HCT116 (cell line): ENCODE measurements around the gene EVPLL. TPM values are rescaled to one million over a fixed set of nuclear protein-coding genes. Genes with fewer than 3 reads are reported as not detected.
"Not testable (repeated sequence)": the region's sequence is repeated elsewhere in the genome, so short reads cannot be mapped to it uniquely, and the experiment has no call there.

Experiments used
- ATAC-seq: fragments of 200-7000 bp; cut with Tn5 transposase; 2 replicates; pipeline ENCODE4 v1.9.1; 2020; ENCODE audit warnings: mild to moderate bottlenecking, moderate library complexity
- BruUV-seq: library from RNA; stranded (reverse); fragments of 400-500 nt; replicated peaks from 2 replicates; lab custom pipeline; 2021; lab: Mats Ljungman, UMichigan
- CTCF ChIA-PET: fragments of 300-600 bp; sonication (Branson Sonifier 250); formaldehyde crosslinking; loops from one replicate; lab custom pipeline; 2021; ENCODE audit warnings: antibody characterized with exemption; lab: Charles Lee
- POLR2A ChIA-PET: fragments of 300-600, 350-600 bp; sonication (Branson Sonifier 250); formaldehyde crosslinking; loops from one replicate; lab custom pipeline; 2021; ENCODE audit warnings: antibody characterized with exemption; lab: Charles Lee
- RAD21 ChIA-PET, 2 experiments: fragments of 300-600 bp; sonication (Branson Sonifier 250); formaldehyde crosslinking; loops; one replicate each; lab custom pipeline; 2023; ENCODE audit warnings: low total read pairs in 2 of 2; ENCODE audit not compliant: uncharacterized antibody in 2 of 2, unreplicated experiment in 2 of 2, low non-redundant PET in 1 of 2; lab: Charles Lee
- DNase-seq: peaks from one replicate; pipeline ENCODE4 v3.0.0-alpha.2; 2010; ENCODE audit warnings: low read depth, low spot score
- H2AFZ ChIP-seq: fragments of 200-600 bp; shearing (Covaris generic), sonication (generic); 2 replicates; pipeline ENCODE4 v1.6.1; 2017; ENCODE audit warnings: low read depth, mixed run types, mixed read lengths, antibody characterized with exemption, low read length; ENCODE audit not compliant: poor library complexity, severe bottlenecking
- H3K27ac ChIP-seq: 2 replicates; pipeline ENCODE4 v1.5.1; 2012; ENCODE audit warnings: low read depth, low read length
- H3K27me3 ChIP-seq: fragments of 200-600 bp; sonication (generic); 2 replicates; pipeline ENCODE4 v1.6.1; 2016; ENCODE audit warnings: mixed run types, low read length, mixed read lengths; ENCODE audit not compliant: insufficient read depth
- H3K36me3 ChIP-seq, 2 experiments: fragments of 200-500 bp in 1 of 2; fragments of 200-600 bp in 1 of 2; sonication (Bioruptor generic) in 1 of 2; sonication (generic) in 1 of 2; 2 replicates each; pipeline versions ENCODE4 v1.5.1 to v1.6.1; 2014 to 2016; ENCODE audit warnings: low read length in 2 of 2, inconsistent platforms in 1 of 2, mixed read lengths in 1 of 2, mixed run types in 1 of 2; ENCODE audit not compliant: insufficient read depth in 2 of 2, control insufficient read depth in 1 of 2
- H3K4me1 ChIP-seq, 2 experiments: fragments of 200-600 bp in 1 of 2; sonication (generic) in 1 of 2; 2 replicates each; pipeline versions ENCODE4 v1.5.1 to v1.6.1; 2012 to 2017; ENCODE audit warnings: low read length in 2 of 2, inconsistent platforms in 1 of 2, mild to moderate bottlenecking in 1 of 2, mixed read lengths in 1 of 2, mixed run types in 1 of 2, moderate library complexity in 1 of 2; ENCODE audit not compliant: insufficient read depth in 2 of 2, control insufficient read depth in 1 of 2
- H3K4me2 ChIP-seq: fragments of 200-600 bp; sonication (generic); 2 replicates; pipeline ENCODE4 v1.6.1; 2017; ENCODE audit warnings: mixed run types, low read length, mixed read lengths
- H3K4me3 ChIP-seq, 2 experiments: fragments of 200-600 bp in 1 of 2; sonication (generic) in 1 of 2; replicated peaks in 1 of 2; 2 replicates each; pipeline ENCODE4 v1.5.1; 2011 to 2016; ENCODE audit warnings: low read length in 2 of 2, control low read depth in 1 of 2, low read depth in 1 of 2, mild to moderate bottlenecking in 1 of 2, mixed read lengths in 1 of 2, mixed run types in 1 of 2
- H3K79me2 ChIP-seq: fragments of 200-600 bp; sonication (generic); 2 replicates; pipeline ENCODE4 v1.6.1; 2017; ENCODE audit warnings: mild to moderate bottlenecking, mixed run types, low read length, moderate library complexity, mixed read lengths; ENCODE audit not compliant: insufficient read depth
- H3K9ac ChIP-seq: fragments of 200-600 bp; sonication (generic); 2 replicates; pipeline ENCODE4 v1.6.1; 2016; ENCODE audit warnings: low read length, mixed read lengths
- H3K9me2 ChIP-seq: fragments of 200-600 bp; sonication (generic), shearing (Covaris generic); 2 replicates; pipeline ENCODE4 v1.6.1; 2017; ENCODE audit warnings: mixed run types, mild to moderate bottlenecking, moderate library complexity; ENCODE audit not compliant: insufficient read depth
- H3K9me3 ChIP-seq, 2 experiments: fragments of 200-500 bp in 1 of 2; fragments of 200-600 bp in 1 of 2; sonication (Bioruptor generic) in 1 of 2; sonication (generic) in 1 of 2; 2 replicates each; pipeline ENCODE4 v1.6.1; 2014 to 2017; ENCODE audit warnings: low read length in 2 of 2, mixed read lengths in 2 of 2, inconsistent platforms in 1 of 2, low read depth in 1 of 2, mild to moderate bottlenecking in 1 of 2, mixed run types in 1 of 2, moderate library complexity in 1 of 2; ENCODE audit not compliant: control insufficient read depth in 1 of 2, insufficient read depth in 1 of 2
- H4K20me1 ChIP-seq: fragments of 200-600 bp; sonication (generic), shearing (Covaris generic); 2 replicates; pipeline ENCODE4 v1.6.1; 2017; ENCODE audit warnings: mixed run types, mild to moderate bottlenecking, moderate library complexity; ENCODE audit not compliant: insufficient read depth
- CBX3 ChIP-seq: IDR thresholded peaks from 2 replicates; pipeline ENCODE4 v1.6.1; 2012; ENCODE audit warnings: low read depth
- CEBPB ChIP-seq: IDR thresholded peaks from 2 replicates; pipeline ENCODE4 v1.6.1; 2012; ENCODE audit warnings: low read depth
- CTCF ChIP-seq, 3 experiments: fragments of 200-600 bp in 1 of 3; sonication (generic) in 1 of 3; IDR thresholded peaks in 2 of 3; conservative IDR thresholded peaks in 1 of 3; 2 replicates each; pipeline ENCODE4 v1.5.1; 2012 to 2017; ENCODE audit warnings: low read depth in 2 of 3, low read length in 2 of 3, antibody characterized with exemption in 1 of 3, borderline replicate concordance in 1 of 3, control low read depth in 1 of 3, mild to moderate bottlenecking in 1 of 3, mixed read lengths in 1 of 3, mixed run types in 1 of 3, moderate library complexity in 1 of 3; ENCODE audit not compliant: insufficient read depth in 1 of 3
- ELF1 ChIP-seq: IDR thresholded peaks from 2 replicates; pipeline ENCODE4 v1.6.1; 2012; ENCODE audit warnings: low read depth, borderline replicate concordance
- EZH2phosphoT487 ChIP-seq: fragments of 200-600 bp; IDR thresholded peaks from 2 replicates; pipeline ENCODE4 v1.6.1; 2018; ENCODE audit warnings: antibody characterized with exemption, borderline replicate concordance
- JUND ChIP-seq: IDR thresholded peaks from 2 replicates; pipeline ENCODE4 v1.6.1; 2012
- MAX ChIP-seq: IDR thresholded peaks from 2 replicates; pipeline ENCODE4 v1.6.1; 2012
- POLR2A ChIP-seq: IDR thresholded peaks from 2 replicates; pipeline ENCODE4 v1.7.0; 2011; ENCODE audit warnings: borderline replicate concordance; ENCODE audit not compliant: insufficient read depth, insufficient read length; ENCODE audit errors: extremely low read depth
- RAD21 ChIP-seq: IDR thresholded peaks from 2 replicates; pipeline ENCODE4 v1.6.1; 2012; ENCODE audit warnings: low read depth, mild to moderate bottlenecking
- SIN3A ChIP-seq: IDR thresholded peaks from 2 replicates; pipeline ENCODE4 v1.6.1; 2012; ENCODE audit warnings: low read depth
- SP1 ChIP-seq: IDR thresholded peaks from 2 replicates; pipeline ENCODE4 v1.6.1; 2012; ENCODE audit warnings: low read depth
- SRF ChIP-seq: IDR thresholded peaks from 2 replicates; pipeline ENCODE4 v1.6.1; 2012; ENCODE audit warnings: low read depth
- TCF7L2 ChIP-seq: IDR thresholded peaks from 2 replicates; pipeline ENCODE4 v1.7.0; 2011; ENCODE audit warnings: borderline replicate concordance, inconsistent platforms; ENCODE audit not compliant: insufficient read depth, insufficient read length; ENCODE audit errors: extremely low read depth
- YY1 ChIP-seq: IDR thresholded peaks from 2 replicates; pipeline ENCODE4 v1.6.1; 2011; ENCODE audit warnings: low read length, low read depth, moderate library complexity, mild to moderate bottlenecking; ENCODE audit not compliant: insufficient replicate concordance; ENCODE audit errors: extremely low read depth
- ZFX ChIP-seq: fragments of 450-650 bp; IDR thresholded peaks from 2 replicates; pipeline ENCODE4 v1.6.1; 2017
- ZNF274 ChIP-seq: fragments of 200-500 bp; sonication (Bioruptor generic); IDR thresholded peaks from 2 replicates; pipeline ENCODE4 v1.6.1; 2014; ENCODE audit warnings: mild to moderate bottlenecking, low read depth, low read length, inconsistent platforms
- intact Hi-C: fragments of 100-400 bp; cut with micrococcal nuclease; formaldehyde crosslinking; loops from 2 replicates; pipeline ENCODE4 v1.10.0; 2022
- total RNA-seq: library from RNA; stranded (reverse); gene quantifications from one replicate; pipeline ENCODE4 v1.2.1, GENCODE V29; 2021; ENCODE audit not compliant: unreplicated experiment
- TF ChIP-seq, protein P1 (sequence below): IDR thresholded peaks from 2 replicates; pipeline ENCODE4 v1.6.1; 2012

EVPLL gene
- total RNA-seq, 1 experiment from 2014 or later = not detected

DNA sequence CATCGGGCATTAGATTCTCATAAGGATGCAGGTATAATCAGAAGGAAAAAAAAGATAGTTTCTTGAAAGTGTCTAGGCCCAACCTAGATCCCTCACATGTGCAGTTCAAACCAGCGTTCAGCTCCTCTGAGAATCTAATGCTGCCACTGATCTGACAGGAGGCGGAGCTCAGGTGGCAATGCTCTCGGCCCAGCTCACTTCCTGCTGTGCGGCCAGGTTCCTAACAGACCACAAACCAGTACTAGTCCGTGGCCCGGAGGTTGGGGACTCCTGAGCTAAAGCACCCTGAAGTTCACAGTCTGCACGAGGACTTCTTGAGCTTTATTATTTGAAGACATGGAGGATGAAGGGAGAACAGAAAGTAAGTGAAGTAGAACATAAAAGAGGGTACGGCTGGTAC lies 45.7 kb upstream of the EVPLL start (continued):
- TF ChIP-seq SP1 = no peak

DNA sequence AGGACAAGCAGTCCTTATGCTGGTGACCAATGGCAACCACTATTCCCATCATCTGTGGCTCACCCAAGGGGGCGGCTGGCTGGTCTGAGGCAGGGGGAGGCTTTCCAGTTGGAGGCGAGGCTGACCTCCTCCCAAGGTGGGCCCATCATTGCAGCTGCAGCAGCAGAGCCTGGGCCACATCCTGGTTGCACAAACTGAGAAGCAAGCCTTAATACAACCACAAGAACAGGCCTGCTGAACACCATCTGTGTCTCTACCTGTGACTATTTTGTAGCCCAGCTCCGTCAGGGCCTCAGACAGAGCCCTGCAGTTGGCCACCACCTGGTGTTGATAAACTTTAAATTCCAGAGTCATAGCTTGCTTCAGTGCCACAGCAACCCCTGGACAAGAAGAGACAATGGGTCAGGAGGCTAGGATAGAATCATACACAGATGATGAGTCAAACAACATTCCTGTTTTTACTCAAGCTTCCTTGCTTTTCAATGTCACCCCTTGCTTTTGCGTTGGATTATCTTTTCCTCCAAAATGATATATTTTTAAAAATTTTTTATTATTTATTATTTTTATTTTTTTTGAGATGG lies 44.6 kb upstream of the EVPLL start:
- Histone ChIP-seq H2AFZ (no peak overlapping the region), H3K4me2 (no peak overlapping the region), H3K79me2 (no peaks in the 10 kb centered on the region), H3K27ac (no peak overlapping the region), H3K9me3 (no peaks in the 10 kb centered on the region), H3K9ac (no peak overlapping the region), H3K9me2 (no peaks in the 10 kb centered on the region), H3K4me1 (no peaks in the 10 kb centered on the region), H4K20me1 (no peaks in the 10 kb centered on the region), H3K36me3 (peaks cover 13 to 22% of the 10 kb centered on the region in 2 experiments; a peak in 3 of 4 replicates), H3K27me3 (no peaks in the 10 kb centered on the region), H3K4me3 (no peak overlapping the region)
- no TSS peak for BruUV-seq
- RAD21 ChIA-PET = no interaction called here
- CTCF ChIA-PET = interaction anchor here (0.5 kb wide), 1 partner anchor 551 kb away, joined by 3 read pairs; no protein-coding TSS in a partner anchor
- no peak for DNase-seq
- intact Hi-C loops = no loop called here
- POLR2A ChIA-PET = no interaction called here
- TF ChIP-seq CEBPB (no peak), RAD21 (no peak), CBX3 (no peak), ZFX (no peak), SIN3A (no peak), TCF7L2 (no peak), EZH2phosphoT487 (no peak), ZNF274 (no peak), YY1 (no peak), POLR2A (no peak), JUND (no peak), ELF1 (no peak), MAX (no peak), SRF (no peak), CTCF (IDR thresholded peaks at IDR 0.05 in 2 of 3, conservative IDR thresholded peaks at IDR 0.05 in 1 of 3; ENCODE audit: borderline replicate concordance in 1 of 3, insufficient read depth in 1 of 3, low read depth in 2 of 3, low read length in 2 of 3) (no peak)
- TF ChIP-seq, protein P1, sequence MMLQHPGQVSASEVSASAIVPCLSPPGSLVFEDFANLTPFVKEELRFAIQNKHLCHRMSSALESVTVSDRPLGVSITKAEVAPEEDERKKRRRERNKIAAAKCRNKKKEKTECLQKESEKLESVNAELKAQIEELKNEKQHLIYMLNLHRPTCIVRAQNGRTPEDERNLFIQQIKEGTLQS = no peak
- no peak for ATAC-seq

DNA sequence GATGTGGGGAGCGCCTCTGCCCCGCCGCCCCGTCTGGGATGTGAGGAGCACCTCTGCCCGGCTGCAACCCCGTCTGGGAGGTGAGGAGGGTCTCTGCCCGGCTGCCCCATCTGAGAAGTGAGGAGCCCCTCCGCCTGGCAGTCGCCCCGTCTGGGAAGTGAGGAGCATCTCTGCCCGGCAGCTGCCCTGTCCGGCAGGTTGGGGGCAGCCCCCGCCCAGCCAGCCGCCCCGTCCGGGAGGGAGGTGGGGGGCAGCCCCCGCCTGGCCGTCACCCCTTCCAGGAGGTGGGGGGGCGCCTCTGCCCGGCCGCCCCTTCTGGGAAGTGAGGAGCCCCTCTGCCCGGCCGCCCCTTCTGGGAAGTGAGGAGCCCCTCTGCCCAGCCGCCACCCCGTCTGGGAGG lies 39.4 kb upstream of the EVPLL start:
- DNase-seq, H4K20me1 ChIP-seq, H3K9me2 ChIP-seq, H3K4me2 ChIP-seq, POLR2A ChIA-PET, H3K9ac ChIP-seq, H3K4me1 ChIP-seq, H3K79me2 ChIP-seq, H2AFZ ChIP-seq, intact Hi-C loops, H3K9me3 ChIP-seq, RAD21 ChIA-PET, H3K27me3 ChIP-seq, H3K4me3 ChIP-seq, BruUV-seq, H3K27ac ChIP-seq, CTCF ChIA-PET, ATAC-seq: not testable (repeated sequence)
- peaks cover 14 to 24% of the 10 kb centered on the region in 2 experiments; a peak in 3 of 4 replicates for H3K36me3 ChIP-seq
